Right lobe of liver (tissue), 4 donors: Measurements from ENCODE around the gene FSTL5.

Experiments used
- POLR2A ChIP-seq: fragments of 450-650 bp; IDR thresholded peaks from one replicate; pipeline ENCODE4 v1.6.1; 2017; ENCODE audit warnings: antibody characterized with exemption, mild to moderate bottlenecking
- TF ChIP-seq, protein P1 (sequence below), 4 donors: fragments of 200-600 bp in 3 of 4; fragments of 450-650 bp in 1 of 4; IDR thresholded peaks; one replicate each; pipeline versions ENCODE4 v1.5.1 to v1.8.0; 2016 to 2022; ENCODE audit warnings: antibody characterized with exemption in 4 of 4, mild to moderate bottlenecking in 2 of 4
- donor health status: DM: no; HTN: no; CAD: no.
- donor health status: DM: no; HTN: no; CAD: no.
- donor health status: DM: no; HTN: yes; CAD: no.

DNA sequence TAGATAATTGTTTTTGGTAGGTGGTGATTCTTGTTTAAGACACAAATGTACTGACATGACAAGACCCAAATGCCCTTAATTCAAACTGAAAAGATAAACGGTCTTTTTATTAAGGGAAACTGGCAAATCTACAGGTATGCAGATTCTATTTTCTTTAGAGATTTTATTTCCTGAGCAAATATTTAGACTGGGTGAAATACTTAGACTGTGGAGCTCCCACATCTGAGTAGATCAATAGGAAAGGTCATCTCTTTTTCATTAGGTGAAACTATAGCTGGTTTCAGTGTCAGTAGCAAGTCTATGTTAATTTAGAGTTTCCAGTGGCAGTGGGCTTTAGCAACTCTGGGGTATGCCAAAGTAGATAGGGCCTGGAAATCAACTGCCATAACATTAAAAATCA lies 446.7 kb downstream of the FSTL5 start:
- TF ChIP-seq, protein P1, sequence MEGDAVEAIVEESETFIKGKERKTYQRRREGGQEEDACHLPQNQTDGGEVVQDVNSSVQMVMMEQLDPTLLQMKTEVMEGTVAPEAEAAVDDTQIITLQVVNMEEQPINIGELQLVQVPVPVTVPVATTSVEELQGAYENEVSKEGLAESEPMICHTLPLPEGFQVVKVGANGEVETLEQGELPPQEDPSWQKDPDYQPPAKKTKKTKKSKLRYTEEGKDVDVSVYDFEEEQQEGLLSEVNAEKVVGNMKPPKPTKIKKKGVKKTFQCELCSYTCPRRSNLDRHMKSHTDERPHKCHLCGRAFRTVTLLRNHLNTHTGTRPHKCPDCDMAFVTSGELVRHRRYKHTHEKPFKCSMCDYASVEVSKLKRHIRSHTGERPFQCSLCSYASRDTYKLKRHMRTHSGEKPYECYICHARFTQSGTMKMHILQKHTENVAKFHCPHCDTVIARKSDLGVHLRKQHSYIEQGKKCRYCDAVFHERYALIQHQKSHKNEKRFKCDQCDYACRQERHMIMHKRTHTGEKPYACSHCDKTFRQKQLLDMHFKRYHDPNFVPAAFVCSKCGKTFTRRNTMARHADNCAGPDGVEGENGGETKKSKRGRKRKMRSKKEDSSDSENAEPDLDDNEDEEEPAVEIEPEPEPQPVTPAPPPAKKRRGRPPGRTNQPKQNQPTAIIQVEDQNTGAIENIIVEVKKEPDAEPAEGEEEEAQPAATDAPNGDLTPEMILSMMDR (IDR thresholded peaks at IDR 0.05): no peak
- no peak for TF ChIP-seq POLR2A
